Measurements from ENCODE around the gene LAGE3. TPM values are rescaled to one million over a fixed set of nuclear protein-coding genes. Genes with fewer than 3 reads are reported as not detected.

The LAGE3 gene
- total and polyA plus RNA-seq, 9 donors, result 12.1 to 16.2 (median 14.6) TPM

- H3K27me3 ChIP-seq (ENCODE audit: control insufficient read depth, insufficient read depth, low read length), result no peaks in the 10 kb centered on the region
- no peak for DNase-seq
- H3K27ac ChIP-seq (ENCODE audit: low read length), result peak overlapping the region; percentile 29
- peak overlapping the region; percentile 43 for H3K4me3 ChIP-seq (ENCODE audit: low read length)
- WGBS (ENCODE audit: insufficient coverage), result 67% methylated on average over 21 of the region's 24 CpGs
- no peaks in the 10 kb centered on the region for H3K36me3 ChIP-seq (ENCODE audit: control insufficient read depth, insufficient read depth, low read length)
- H3K4me1 ChIP-seq (ENCODE audit: control insufficient read depth, insufficient read depth, low read length), result peaks cover 13% of the 10 kb centered on the region
- no peaks in the 10 kb centered on the region for H3K9me3 ChIP-seq (replicated peaks; ENCODE audit: control insufficient read depth, low read depth, low read length)
Measured at GRCh38 chrX:154477891-154478477, 1.1 kb downstream of the LAGE3 start.

GRCh38 chrX:154476821-154477220 lies 2.3 kb downstream of the LAGE3 start:
- no peak overlapping the region for H3K4me3 ChIP-seq (ENCODE audit: low read length)
- no peaks in the 10 kb centered on the region for H3K9me3 ChIP-seq (replicated peaks; ENCODE audit: control insufficient read depth, low read depth, low read length)
- H3K27ac ChIP-seq (ENCODE audit: low read length), result no peak overlapping the region
- no peak for DNase-seq
- H3K27me3 ChIP-seq (ENCODE audit: control insufficient read depth, insufficient read depth, low read length), result no peaks in the 10 kb centered on the region
- 76% methylated on average over 8 of the region's 8 CpGs for WGBS (ENCODE audit: insufficient coverage)
- H3K4me1 ChIP-seq (ENCODE audit: control insufficient read depth, insufficient read depth, low read length), result peaks cover 13% of the 10 kb centered on the region
- H3K36me3 ChIP-seq (ENCODE audit: control insufficient read depth, insufficient read depth, low read length), result no peaks in the 10 kb centered on the region

GRCh38 chrX:154473683-154474082 lies 5.4 kb downstream of the LAGE3 start:
- H3K4me3 ChIP-seq (ENCODE audit: low read length), result no peak overlapping the region
- peaks cover 7% of the 10 kb centered on the region for H3K4me1 ChIP-seq (ENCODE audit: control insufficient read depth, insufficient read depth, low read length)
- WGBS (ENCODE audit: insufficient coverage), result 89% methylated on average over 1 of the region's 7 CpGs
- no peak overlapping the region for H3K27ac ChIP-seq (ENCODE audit: low read length)
- peaks cover 24% of the 10 kb centered on the region for H3K36me3 ChIP-seq (ENCODE audit: control insufficient read depth, insufficient read depth, low read length)
- no peak for DNase-seq
- no peaks in the 10 kb centered on the region for H3K27me3 ChIP-seq (ENCODE audit: control insufficient read depth, insufficient read depth, low read length)
- peaks cover 2% of the 10 kb centered on the region for H3K9me3 ChIP-seq (replicated peaks; ENCODE audit: control insufficient read depth, low read depth, low read length)

DNA sequence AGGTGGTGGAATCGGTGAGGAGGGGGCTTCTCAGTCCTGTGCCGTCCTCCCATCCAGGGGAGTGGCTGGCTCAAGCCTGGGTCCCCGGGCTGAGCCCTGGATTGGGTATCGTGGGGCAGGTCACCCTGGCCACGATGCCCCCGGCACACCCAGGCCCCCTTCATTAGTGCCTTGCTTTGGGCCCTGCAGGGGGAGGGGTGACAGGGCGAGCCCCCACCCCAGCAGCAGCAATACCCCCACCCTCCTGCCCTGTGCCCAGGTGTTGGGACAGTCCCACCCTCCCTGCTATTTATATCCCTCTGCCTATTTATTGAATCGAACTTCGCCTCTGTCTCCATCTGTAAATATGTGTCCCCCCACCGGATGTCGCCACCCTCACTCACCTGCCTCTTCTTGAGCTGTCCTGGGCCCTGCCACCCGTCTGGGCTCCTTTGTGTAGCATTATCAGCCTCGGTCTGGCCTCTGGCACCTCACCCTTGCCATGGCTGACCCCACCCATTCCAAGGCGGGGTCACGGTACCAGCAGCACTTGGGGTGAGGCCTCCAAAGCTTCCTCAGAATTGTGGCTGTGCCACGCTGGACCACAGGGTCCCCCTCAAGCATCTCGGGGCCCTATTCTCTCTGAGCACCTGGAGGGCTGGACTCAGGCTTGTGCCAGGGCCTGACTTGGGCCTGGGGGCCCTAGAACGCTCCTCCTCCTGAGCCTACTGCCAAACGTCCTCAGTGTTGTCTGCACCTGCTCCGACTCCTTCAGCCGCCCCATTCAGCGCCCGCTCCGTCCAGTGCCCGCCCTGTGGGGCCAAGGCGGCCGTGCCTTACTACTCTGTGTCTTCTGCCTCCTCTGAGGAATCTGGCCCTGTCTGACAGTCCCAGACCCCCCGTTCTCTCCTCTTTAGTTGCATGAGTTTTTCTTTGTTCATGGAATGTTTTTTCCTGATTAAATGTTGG lies 6.1 kb downstream of the LAGE3 start:
- no peak overlapping the region for H3K4me3 ChIP-seq (ENCODE audit: low read length)
- peaks cover 2% of the 10 kb centered on the region for H3K9me3 ChIP-seq (replicated peaks; ENCODE audit: control insufficient read depth, low read depth, low read length)
- WGBS (ENCODE audit: insufficient coverage), result 77% methylated on average over 24 of the region's 28 CpGs
- peaks cover 31% of the 10 kb centered on the region for H3K36me3 ChIP-seq (ENCODE audit: control insufficient read depth, insufficient read depth, low read length)
- H3K4me1 ChIP-seq (ENCODE audit: control insufficient read depth, insufficient read depth, low read length), result peaks cover 3% of the 10 kb centered on the region
- no peak overlapping the region for H3K27ac ChIP-seq (ENCODE audit: low read length)
- no peaks in the 10 kb centered on the region for H3K27me3 ChIP-seq (ENCODE audit: control insufficient read depth, insufficient read depth, low read length)
- no peak for DNase-seq

- peaks cover 2% of the 10 kb centered on the region for H3K9me3 ChIP-seq (replicated peaks; ENCODE audit: control insufficient read depth, low read depth, low read length)
- 78% methylated on average over 17 of the region's 23 CpGs for WGBS (ENCODE audit: insufficient coverage)
- DNase-seq, result no peak
- H3K27me3 ChIP-seq (ENCODE audit: control insufficient read depth, insufficient read depth, low read length), result no peaks in the 10 kb centered on the region
- H3K27ac ChIP-seq (ENCODE audit: low read length), result no peak overlapping the region
- no peak overlapping the region for H3K4me3 ChIP-seq (ENCODE audit: low read length)
- peaks cover 34% of the 10 kb centered on the region for H3K36me3 ChIP-seq (ENCODE audit: control insufficient read depth, insufficient read depth, low read length)
- no peaks in the 10 kb centered on the region for H3K4me1 ChIP-seq (ENCODE audit: control insufficient read depth, insufficient read depth, low read length)
Measured at GRCh38 chrX:154471839-154472684, 7.0 kb downstream of the LAGE3 start.

- no peaks in the 10 kb centered on the region for H3K4me1 ChIP-seq (ENCODE audit: control insufficient read depth, insufficient read depth, low read length)
- no peak overlapping the region for H3K27ac ChIP-seq (ENCODE audit: low read length)
- H3K36me3 ChIP-seq (ENCODE audit: control insufficient read depth, insufficient read depth, low read length), result peaks cover 39% of the 10 kb centered on the region
- 90% methylated on average over 16 of the region's 23 CpGs for WGBS (ENCODE audit: insufficient coverage)
- no peaks in the 10 kb centered on the region for H3K27me3 ChIP-seq (ENCODE audit: control insufficient read depth, insufficient read depth, low read length)
- H3K4me3 ChIP-seq (ENCODE audit: low read length), result no peak overlapping the region
- DNase-seq, result no peak
- H3K9me3 ChIP-seq (replicated peaks; ENCODE audit: control insufficient read depth, low read depth, low read length), result peaks cover 2% of the 10 kb centered on the region
Measured at GRCh38 chrX:154470914-154471568, 8.0 kb downstream of the LAGE3 start.

GRCh38 chrX:154470434-154470833 lies 8.6 kb downstream of the LAGE3 start:
- peaks cover 41% of the 10 kb centered on the region for H3K36me3 ChIP-seq (ENCODE audit: control insufficient read depth, insufficient read depth, low read length)
- no peak overlapping the region for H3K27ac ChIP-seq (ENCODE audit: low read length)
- DNase-seq, result no peak
- no peaks in the 10 kb centered on the region for H3K27me3 ChIP-seq (ENCODE audit: control insufficient read depth, insufficient read depth, low read length)
- no peak overlapping the region for H3K4me3 ChIP-seq (ENCODE audit: low read length)
- no peaks in the 10 kb centered on the region for H3K4me1 ChIP-seq (ENCODE audit: control insufficient read depth, insufficient read depth, low read length)
- peaks cover 2% of the 10 kb centered on the region for H3K9me3 ChIP-seq (replicated peaks; ENCODE audit: control insufficient read depth, low read depth, low read length)
- 88% methylated on average over 14 of the region's 14 CpGs for WGBS (ENCODE audit: insufficient coverage)

DNA sequence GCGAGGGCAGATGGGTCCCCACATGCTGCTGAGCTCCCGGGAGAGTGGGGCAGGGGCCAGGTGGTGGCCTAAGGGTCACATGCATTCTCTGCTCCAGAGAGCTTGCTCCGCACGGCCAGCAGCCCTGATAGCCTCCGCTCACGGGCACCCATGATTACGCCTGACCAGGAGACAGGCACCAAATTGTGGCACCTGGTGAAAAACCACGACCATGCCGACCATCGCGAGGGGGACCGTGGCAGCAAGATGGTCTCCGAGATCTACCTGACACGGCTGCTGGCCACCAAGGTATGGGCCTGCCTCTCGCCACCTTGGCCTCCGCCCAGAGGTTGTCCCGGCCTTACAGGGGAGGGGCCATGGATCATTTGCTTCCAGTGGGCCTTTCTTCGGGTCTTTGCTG lies 9.2 kb downstream of the LAGE3 start:
- Histone ChIP-seq H3K4me1 (ENCODE audit: control insufficient read depth, insufficient read depth, low read length) (no peaks in the 10 kb centered on the region), H3K27me3 (ENCODE audit: control insufficient read depth, insufficient read depth, low read length) (no peaks in the 10 kb centered on the region), H3K9me3 (replicated peaks; ENCODE audit: control insufficient read depth, low read depth, low read length) (peaks cover 2% of the 10 kb centered on the region), H3K27ac (ENCODE audit: low read length) (no peak overlapping the region), H3K36me3 (ENCODE audit: control insufficient read depth, insufficient read depth, low read length) (peaks cover 46% of the 10 kb centered on the region), H3K4me3 (ENCODE audit: low read length) (no peak overlapping the region)
- DNase-seq, result no peak
- 92% methylated on average over 15 of the region's 18 CpGs for WGBS (ENCODE audit: insufficient coverage)

GRCh38 chrX:154469114-154469513 lies 10.0 kb downstream of the LAGE3 start:
- H3K4me1 ChIP-seq (ENCODE audit: control insufficient read depth, insufficient read depth, low read length), result no peaks in the 10 kb centered on the region
- no peak overlapping the region for H3K4me3 ChIP-seq (ENCODE audit: low read length)
- DNase-seq, result no peak
- H3K27me3 ChIP-seq (ENCODE audit: control insufficient read depth, insufficient read depth, low read length), result no peaks in the 10 kb centered on the region
- no peak overlapping the region for H3K27ac ChIP-seq (ENCODE audit: low read length)
- peaks cover 53% of the 10 kb centered on the region for H3K36me3 ChIP-seq (ENCODE audit: control insufficient read depth, insufficient read depth, low read length)
- H3K9me3 ChIP-seq (replicated peaks; ENCODE audit: control insufficient read depth, low read depth, low read length), result peaks cover 2% of the 10 kb centered on the region
- 92% methylated on average over 8 of the region's 9 CpGs for WGBS (ENCODE audit: insufficient coverage)

Data from muscle of leg (tissue), 11 donors.